Mammary epithelial cell (primary cell): ENCODE data around the gene SH3BGRL3.
"Not testable (repeated sequence)": the region's sequence is repeated elsewhere in the genome, so short reads cannot be mapped to it uniquely, and the experiment has no call there.

Source experiments
- CTCF ChIP-seq, 2 donors: IDR thresholded peaks in 1 of 2; conservative IDR thresholded peaks in 1 of 2; 2 replicates each; pipeline ENCODE4 v1.5.1; 2011 to 2012; ENCODE audit warnings: inconsistent platforms in 2 of 2, low read length in 2 of 2, mild to moderate bottlenecking in 2 of 2, control low read depth in 1 of 2, low read depth in 1 of 2; ENCODE audit not compliant: insufficient read depth in 1 of 2; ENCODE audit errors: extremely low read depth in 1 of 2
- EZH2 ChIP-seq: IDR thresholded peaks from 2 replicates; pipeline ENCODE4 v1.6.1; 2012; ENCODE audit warnings: low read length, inconsistent platforms, borderline replicate concordance

- not testable (repeated sequence) for TF ChIP-seq CTCF (conservative IDR thresholded peaks at IDR 0.05 in 1 of 2, IDR thresholded peaks at IDR 0.05 in 1 of 2; ENCODE audit: extremely low read depth in 1 of 2, insufficient read depth in 1 of 2, low read depth in 1 of 2, low read length in 2 of 2); EZH2
These were observed 49.2 kb upstream of the SH3BGRL3 start for GRCh38 chr1:26230682-26231081.
